Right lobe of liver (tissue), 4 donors: ENCODE results near the gene TMED3.

Source experiments
- CTCF ChIP-seq, 4 donors: fragments of 200-600 bp in 3 of 4; fragments of 450-650 bp in 1 of 4; IDR thresholded peaks; one replicate each; pipeline versions ENCODE4 v1.5.1 to v1.8.0; 2016 to 2022; ENCODE audit warnings: antibody characterized with exemption in 4 of 4, mild to moderate bottlenecking in 2 of 4
- POLR2A ChIP-seq: fragments of 450-650 bp; IDR thresholded peaks from one replicate; pipeline ENCODE4 v1.6.1; 2017; ENCODE audit warnings: antibody characterized with exemption, mild to moderate bottlenecking
- donor health status: DM: no; HTN: no; CAD: no.
- donor health status: DM: no; HTN: no; CAD: no.
- donor health status: DM: no; HTN: yes; CAD: no.

GRCh38 chr15:79290642-79291275 is 20.2 kb upstream of the TMED3 start:
- no peak for TF ChIP-seq CTCF (IDR thresholded peaks at IDR 0.05)
- no peak for TF ChIP-seq POLR2A
